H1 (cell line): ENCODE results near the gene CHI3L1.

ENCODE experiments used
- JUN ChIP-seq: IDR thresholded peaks from 2 replicates; pipeline ENCODE4 v1.6.1; 2011; ENCODE audit warnings: low read depth, mild to moderate bottlenecking, improper control_type of control experiment, low read length
- KDM4A ChIP-seq: IDR thresholded peaks from one replicate; pipeline ENCODE4 v1.7.1; 2012; ENCODE audit warnings: low read depth, mild to moderate bottlenecking, moderate library complexity, low read length, inconsistent platforms; ENCODE audit not compliant: severe bottlenecking
- POLR2A ChIP-seq, 2 experiments: IDR thresholded peaks; 1 replicate in 1 of 2; 2 replicates in 1 of 2; pipeline ENCODE4 v1.6.1; 2011; ENCODE audit warnings: low read depth in 2 of 2, low read length in 2 of 2, mild to moderate bottlenecking in 2 of 2; ENCODE audit errors: control extremely low read depth in 1 of 2
- TBP ChIP-seq: IDR thresholded peaks from 2 replicates; pipeline ENCODE4 v1.6.1; 2011; ENCODE audit warnings: low read depth, low read length, improper control_type of control experiment
- ZNF274 ChIP-seq: IDR thresholded peaks from 2 replicates; pipeline ENCODE4 v1.7.0; 2012; ENCODE audit warnings: low read length, borderline replicate concordance; ENCODE audit errors: extremely low read depth
- TF ChIP-seq, protein P1 (sequence below): IDR thresholded peaks from 2 replicates; pipeline ENCODE4 v1.6.1; 2011; ENCODE audit warnings: low read length, improper control_type of control experiment
- TF ChIP-seq, protein P2 (sequence below), 3 experiments: IDR thresholded peaks; 1 replicate in 2 of 3; 2 replicates in 1 of 3; pipeline versions ENCODE4 v1.5.1 to v1.6.1; 2011; ENCODE audit warnings: low read length in 3 of 3, mild to moderate bottlenecking in 3 of 3, inconsistent platforms in 2 of 3, low read depth in 1 of 3, moderate library complexity in 1 of 3; ENCODE audit not compliant: insufficient read depth in 1 of 3; ENCODE audit errors: control extremely low read depth in 1 of 3

DNA sequence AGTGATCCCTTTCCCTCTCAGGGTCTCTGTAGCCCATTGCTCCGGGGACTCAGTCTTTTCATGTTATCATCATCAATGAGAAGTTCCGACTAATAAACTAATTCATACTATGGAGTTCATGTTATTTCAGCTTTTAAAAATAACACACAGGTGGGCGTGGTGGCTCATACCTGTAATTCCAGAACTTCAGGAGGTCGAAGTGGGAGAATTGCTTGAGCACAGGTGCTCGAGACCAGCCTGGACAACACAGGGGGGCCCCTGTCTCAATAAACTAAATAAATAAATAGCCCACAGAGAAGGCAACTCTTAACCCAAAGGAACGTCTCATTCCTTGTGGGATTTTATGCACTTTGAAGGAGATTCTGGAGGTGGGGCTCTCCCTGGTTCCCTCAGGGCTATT lies 25.3 kb downstream of the CHI3L1 start:
- TF ChIP-seq, protein P1, sequence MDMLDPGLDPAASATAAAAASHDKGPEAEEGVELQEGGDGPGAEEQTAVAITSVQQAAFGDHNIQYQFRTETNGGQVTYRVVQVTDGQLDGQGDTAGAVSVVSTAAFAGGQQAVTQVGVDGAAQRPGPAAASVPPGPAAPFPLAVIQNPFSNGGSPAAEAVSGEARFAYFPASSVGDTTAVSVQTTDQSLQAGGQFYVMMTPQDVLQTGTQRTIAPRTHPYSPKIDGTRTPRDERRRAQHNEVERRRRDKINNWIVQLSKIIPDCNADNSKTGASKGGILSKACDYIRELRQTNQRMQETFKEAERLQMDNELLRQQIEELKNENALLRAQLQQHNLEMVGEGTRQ, result no peak
- TF ChIP-seq, protein P2, sequence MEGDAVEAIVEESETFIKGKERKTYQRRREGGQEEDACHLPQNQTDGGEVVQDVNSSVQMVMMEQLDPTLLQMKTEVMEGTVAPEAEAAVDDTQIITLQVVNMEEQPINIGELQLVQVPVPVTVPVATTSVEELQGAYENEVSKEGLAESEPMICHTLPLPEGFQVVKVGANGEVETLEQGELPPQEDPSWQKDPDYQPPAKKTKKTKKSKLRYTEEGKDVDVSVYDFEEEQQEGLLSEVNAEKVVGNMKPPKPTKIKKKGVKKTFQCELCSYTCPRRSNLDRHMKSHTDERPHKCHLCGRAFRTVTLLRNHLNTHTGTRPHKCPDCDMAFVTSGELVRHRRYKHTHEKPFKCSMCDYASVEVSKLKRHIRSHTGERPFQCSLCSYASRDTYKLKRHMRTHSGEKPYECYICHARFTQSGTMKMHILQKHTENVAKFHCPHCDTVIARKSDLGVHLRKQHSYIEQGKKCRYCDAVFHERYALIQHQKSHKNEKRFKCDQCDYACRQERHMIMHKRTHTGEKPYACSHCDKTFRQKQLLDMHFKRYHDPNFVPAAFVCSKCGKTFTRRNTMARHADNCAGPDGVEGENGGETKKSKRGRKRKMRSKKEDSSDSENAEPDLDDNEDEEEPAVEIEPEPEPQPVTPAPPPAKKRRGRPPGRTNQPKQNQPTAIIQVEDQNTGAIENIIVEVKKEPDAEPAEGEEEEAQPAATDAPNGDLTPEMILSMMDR (IDR thresholded peaks at IDR 0.05; ENCODE audit: control extremely low read depth in 1 of 3, insufficient read depth in 1 of 3, low read depth in 1 of 3, low read length in 3 of 3), result no peak
- TF ChIP-seq POLR2A (IDR thresholded peaks at IDR 0.05; ENCODE audit: control extremely low read depth in 1 of 2, low read depth in 2 of 2, low read length in 2 of 2), result no peak
- TF ChIP-seq ZNF274, result no peak
- TF ChIP-seq KDM4A, result no peak
- no peak for TF ChIP-seq TBP
- TF ChIP-seq JUN, result no peak
